ENCODE data around the gene RS1.

DNA sequence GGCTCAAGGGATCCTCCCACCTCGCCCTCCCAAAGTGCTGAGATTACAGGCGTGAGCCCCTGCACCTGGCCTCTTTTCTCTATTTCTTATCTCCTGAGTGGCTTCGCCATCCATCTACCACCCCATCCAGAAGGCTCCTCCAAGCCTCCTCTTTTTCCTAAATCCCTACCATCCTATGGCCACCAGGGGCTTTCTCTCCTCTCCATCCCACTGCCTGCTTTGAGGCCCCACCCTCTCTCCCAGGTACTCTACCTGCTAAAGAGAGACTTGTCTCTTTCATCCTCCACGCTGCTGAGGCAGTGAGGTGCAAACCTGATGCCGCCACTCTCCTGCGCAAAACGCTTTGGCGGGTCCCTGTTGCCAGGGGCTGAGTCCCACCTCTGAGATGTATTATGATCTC is 7.0 kb downstream of the RS1 start:
- TF ChIP-seq, protein P1, sequence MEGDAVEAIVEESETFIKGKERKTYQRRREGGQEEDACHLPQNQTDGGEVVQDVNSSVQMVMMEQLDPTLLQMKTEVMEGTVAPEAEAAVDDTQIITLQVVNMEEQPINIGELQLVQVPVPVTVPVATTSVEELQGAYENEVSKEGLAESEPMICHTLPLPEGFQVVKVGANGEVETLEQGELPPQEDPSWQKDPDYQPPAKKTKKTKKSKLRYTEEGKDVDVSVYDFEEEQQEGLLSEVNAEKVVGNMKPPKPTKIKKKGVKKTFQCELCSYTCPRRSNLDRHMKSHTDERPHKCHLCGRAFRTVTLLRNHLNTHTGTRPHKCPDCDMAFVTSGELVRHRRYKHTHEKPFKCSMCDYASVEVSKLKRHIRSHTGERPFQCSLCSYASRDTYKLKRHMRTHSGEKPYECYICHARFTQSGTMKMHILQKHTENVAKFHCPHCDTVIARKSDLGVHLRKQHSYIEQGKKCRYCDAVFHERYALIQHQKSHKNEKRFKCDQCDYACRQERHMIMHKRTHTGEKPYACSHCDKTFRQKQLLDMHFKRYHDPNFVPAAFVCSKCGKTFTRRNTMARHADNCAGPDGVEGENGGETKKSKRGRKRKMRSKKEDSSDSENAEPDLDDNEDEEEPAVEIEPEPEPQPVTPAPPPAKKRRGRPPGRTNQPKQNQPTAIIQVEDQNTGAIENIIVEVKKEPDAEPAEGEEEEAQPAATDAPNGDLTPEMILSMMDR (optimal IDR thresholded peaks at IDR 0.05 in 1 of 3, IDR thresholded peaks at IDR 0.05 in 1 of 3, conservative IDR thresholded peaks at IDR 0.05 in 1 of 3; ENCODE audit: extremely low read depth in 1 of 3, insufficient read depth in 2 of 3, low read length in 3 of 3) = no peak
- TF ChIP-seq EZH2 (IDR thresholded peaks at IDR 0.05; ENCODE audit: low read length) = no peak
